Measurements from ENCODE around the gene ADGRE1.

Gene ADGRE1

DNA sequence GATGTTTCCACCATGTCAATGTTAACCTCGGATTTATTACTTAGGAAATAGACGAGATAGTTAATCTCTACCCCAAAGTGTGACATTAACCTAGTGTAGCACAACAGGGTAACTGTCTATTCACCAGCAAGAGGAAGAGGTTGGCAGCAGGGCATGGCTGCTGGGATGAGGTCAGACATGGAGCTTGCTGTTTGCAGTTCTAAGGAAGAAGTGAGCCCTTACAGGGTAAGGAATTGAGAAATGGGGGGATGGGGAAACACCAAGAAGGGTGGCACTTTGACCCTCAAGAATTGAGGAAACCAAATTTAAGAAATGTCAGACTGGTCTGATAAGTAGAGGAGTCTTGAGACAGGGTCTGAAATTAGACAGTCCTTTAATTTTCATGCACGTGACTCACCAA, 71.4 kb downstream of the ADGRE1 start:
- no peak for DNase-seq

DNA sequence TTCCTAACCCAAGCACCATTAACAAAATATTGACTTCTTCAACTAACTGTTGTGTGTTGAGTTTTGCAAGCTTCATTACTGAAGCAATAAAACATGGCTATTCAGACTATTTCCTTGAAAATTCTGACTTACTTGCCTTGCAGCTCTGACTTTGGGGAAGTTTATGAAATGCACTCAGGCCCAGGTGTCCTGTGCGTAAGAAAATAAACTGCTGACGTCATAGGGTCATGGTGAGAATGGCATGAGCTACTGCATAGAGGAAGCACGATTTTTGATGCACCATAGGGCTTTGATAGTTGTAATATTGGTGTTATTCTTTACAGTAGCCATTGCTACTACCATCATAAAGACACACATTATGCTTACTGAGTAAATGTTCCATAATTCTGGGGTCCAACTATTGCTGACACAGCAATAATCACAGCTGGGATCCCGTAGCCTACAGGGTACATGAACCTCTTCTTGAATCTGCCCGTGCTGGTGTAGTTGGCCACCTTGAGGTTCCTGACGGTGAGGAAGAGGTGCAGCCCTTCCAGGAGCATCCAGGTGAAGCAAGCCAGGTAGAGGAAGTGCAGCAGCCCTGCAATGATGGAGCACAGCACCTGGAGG, 76.0 kb downstream of the ADGRE1 start:
- DNase-seq: no peak

DNA sequence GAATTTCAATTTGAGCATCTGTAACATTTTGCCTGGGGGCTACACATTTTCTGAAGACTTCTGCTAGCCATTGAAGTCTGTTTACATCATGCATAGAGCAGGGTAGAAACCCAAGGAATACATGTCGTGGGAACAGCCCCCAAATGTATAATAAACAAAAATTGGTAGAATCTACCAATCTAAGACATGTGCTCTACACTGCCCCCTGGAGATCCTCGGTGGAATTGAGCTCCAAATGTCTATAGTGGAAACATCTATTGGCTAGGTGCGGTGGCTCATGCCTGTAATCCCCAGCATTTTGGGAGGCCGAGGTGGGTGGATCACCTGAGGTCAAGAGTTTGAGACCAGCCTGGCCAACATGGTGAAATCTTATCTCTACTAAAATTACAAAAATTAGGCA, 76.6 kb downstream of the ADGRE1 start:
- no peak for DNase-seq

DNA sequence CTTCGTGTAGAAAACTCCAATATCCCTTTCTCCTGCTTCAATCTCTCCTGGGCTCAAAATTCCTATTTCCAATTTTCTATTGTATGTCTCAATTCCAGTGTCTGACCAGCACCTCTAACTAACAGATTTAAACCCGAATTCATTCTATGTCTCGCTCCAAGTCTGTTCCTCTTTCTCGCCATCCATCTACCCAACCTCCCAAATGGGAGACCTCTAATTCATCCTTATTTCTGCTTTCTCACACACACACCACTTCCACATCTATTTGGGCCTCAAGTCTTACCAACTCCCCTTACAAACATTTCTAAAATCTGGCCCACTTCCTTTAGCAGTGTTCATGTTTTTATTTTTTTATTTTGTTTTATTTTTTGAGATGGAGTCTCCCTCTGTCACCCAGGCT, 80.6 kb downstream of the ADGRE1 start:
- no peak for DNase-seq

DNA sequence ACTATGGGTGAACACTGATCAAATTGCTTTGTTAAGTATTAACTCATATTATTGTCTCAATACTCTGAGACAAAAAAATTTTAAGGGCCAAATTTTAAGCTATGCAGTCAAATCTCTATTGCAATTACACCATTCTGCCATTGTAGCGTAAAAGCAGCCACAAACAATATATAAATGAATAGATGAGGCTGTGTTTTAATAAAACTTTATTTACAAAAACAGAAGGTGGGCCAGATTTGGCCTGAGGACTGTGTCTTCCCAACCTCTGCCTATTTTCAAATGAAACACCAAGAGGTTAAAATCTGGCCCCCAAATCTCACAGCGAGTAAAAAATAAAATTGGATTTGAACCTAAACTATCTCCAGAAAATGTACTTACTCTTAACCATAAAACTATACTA, 82.1 kb downstream of the ADGRE1 start:
- DNase-seq: no peak

DNA sequence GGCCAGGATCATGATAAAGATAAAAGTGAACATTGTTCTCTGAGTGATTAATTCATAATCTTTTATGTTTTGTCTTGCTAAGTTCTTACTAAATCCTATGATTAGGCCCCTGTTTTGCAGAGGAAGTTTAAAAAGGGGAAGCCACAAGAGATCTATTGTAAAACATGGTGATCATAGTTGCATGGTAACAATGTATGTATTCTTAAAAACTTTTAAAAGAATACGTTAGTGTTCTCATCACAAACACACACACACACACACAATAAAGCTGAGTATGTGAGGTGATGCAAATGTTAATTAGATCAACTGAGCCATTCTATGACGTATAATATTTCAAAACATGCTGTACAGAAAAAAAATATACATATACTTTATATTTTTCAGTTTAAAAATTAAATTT, 82.6 kb downstream of the ADGRE1 start:
- DNase-seq: no peak

DNA sequence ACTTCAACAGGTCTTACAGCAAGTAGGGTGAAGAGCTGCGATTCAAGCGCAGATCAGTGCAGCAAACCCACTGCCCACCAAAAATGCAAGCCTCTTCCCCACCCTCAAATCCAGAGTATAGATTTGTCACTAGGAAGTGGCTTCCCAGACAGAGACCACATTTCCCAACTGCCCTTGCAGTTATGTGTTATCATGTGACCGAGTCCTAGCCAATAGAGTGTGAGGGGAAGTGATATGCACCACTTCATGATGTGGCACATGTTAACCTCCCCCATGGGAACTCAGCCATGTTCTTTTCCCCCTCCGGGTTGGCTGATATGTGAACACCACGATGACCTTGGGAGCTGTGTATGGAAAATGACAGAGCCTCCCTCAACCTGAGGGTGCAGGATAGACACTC, 83.1 kb downstream of the ADGRE1 start:
- peak in 1 of 2 experiments; percentile 16 for DNase-seq

DNA sequence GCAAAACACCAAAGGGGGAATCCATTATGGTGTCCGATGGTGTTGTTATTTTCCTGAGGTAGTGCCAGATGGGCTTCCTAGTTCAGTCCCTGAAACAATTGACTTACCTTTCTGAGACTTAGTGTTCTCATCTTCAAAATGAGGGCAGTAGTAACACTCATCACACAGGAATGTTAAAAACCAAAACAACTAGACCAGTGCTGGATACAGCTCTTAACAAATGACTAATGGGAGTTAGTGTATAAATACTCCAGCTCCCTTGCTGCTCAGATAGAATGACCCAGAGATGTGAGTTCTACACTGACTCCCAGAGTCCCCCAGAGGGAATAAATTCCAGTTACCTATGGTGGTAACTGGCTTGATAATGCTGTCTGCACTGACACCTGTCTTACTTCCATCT, 84.0 kb downstream of the ADGRE1 start:
- peak in 1 of 2 experiments; percentile 10 for DNase-seq

DNA sequence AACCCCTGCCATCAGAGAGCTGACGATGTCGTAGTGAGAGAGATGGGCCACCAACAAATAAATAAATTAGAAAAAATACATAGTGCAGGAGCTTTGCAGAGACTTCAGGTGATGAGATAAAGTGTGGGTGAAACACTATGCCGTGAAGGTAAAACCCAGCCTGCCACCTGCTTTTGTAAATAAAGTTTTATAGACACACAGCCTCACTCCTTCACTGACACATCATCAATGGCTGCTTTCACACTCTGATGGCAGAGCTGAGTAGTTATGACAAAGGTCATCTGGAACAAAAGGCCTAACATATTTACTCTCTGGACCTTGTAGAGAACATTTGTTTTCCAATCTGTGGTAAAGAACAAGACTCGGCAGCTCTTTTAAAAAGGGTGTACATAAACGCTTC, 88.8 kb downstream of the ADGRE1 start:
- no peak for DNase-seq

DNA sequence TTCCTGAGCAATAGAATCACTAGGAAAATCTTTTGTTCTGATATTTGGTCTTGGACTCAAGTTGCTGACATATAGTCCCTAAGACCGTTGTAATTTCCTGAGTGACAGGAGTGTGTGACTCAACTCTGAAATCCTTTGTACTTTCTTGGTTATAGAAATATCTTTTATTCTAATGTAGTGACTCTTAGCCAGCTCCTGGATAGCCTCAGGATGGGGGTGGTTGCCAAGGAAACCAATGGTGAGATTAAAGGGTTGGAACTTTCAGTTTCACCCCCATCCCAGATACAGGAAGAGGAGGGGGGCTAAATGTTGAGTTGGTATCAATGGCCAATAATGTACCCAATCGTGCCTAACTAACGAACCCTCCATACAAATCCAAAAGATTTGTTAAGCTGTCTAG, 92.0 kb downstream of the ADGRE1 start:
- DNase-seq: no peak

DNA sequence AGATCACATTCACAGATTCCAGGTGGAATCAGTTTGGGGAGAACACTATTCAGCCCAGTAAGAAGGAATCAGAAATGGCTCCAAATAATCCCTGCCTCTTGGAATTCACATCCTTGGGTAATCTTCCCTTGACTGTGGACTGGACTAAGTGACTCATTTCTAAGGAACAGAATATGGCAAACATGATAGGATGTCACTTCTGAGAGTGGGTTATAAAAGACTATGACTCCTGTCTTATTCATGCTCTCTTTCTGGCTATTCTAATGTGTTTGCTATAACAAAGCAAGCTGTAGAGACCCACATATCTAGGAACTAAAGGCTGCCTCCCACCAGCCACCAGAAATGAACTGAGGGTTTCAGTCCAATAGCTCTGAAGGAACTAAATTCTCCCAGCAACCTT, 96.1 kb downstream of the ADGRE1 start:
- no peak for DNase-seq

DNA sequence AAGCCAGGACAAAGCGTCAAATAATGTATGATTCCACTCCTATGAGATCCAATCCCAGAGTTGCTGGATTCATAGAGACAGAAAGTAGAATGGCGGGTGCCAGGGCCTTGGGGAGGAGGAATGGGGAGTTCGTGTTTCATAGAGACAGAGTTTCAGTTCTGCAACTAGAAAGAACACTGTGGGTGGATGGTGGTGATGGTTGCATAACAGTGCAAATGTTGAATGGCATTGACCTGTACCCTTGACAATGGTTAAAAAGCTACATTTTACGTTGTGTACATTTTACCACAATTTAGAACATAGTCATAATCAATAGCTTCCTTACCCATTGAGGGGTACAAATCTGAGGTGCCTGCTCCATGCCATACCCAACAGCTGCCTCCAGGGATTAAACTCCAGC, 100.5 kb downstream of the ADGRE1 start:
- DNase-seq: no peak

DNA sequence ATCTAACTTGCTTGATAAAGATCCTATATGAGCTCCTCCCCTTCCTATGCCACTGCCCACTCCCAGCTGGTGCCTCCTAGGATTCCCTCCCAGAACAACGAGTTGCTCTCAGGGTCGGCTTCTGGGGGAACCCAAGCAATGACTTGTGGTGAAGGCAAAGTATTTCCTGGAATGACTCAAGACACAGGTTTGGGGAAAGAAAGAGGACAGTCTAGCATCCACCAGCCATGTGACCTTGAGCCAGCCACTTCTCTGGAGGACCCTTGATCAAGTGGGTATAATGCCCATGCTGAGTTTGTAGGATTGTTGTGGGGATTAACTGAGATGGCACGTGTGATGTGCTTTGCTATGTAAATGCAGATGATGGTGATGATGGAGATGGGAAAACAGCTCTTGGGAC, 100.9 kb downstream of the ADGRE1 start:
- no peak for DNase-seq
